ENCODE results near the gene MB21D2.

Gene MB21D2

DNA sequence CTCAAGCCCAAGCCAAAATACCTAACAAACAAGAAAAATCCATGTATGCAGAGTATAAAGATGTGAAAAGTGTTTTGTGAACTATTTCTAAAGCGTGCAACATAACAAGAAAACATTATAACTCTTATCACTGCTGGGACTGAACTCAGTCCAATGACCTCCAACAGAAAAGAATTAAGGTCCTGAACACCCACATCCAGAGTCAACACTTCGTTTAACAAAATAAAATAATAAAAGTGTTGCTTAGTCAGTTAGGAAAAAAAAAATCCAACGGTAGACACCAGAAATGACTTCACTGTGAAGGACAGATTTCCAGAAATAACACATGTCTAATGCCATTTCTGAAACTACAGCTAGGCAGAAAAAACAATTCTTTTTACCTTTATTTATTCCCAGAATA, 28.0 kb downstream of the MB21D2 start:
- DNase-seq: no peak

DNA sequence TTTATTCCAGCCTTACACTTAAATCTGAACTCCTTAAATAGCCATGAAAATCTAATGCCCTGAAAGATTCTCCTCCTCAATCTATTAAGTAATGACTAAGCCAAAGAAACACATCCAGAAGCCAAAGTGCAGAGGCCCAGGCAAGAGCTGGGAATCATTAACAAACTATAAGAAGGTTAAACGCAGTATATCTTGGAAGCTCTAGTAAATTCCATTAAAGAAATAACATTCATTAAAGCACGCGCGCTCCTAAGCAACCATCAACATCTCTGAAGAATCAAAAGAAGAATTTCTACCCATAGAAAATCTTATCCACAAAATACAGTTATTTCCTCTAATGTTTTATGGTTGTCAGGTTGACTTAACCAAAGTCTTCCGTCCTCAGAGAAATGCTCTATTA, 29.5 kb downstream of the MB21D2 start:
- DNase-seq: no peak

GRCh38 chr3:192887701-192888100, 30.0 kb downstream of the MB21D2 start:
- DNase-seq: no peak

DNA sequence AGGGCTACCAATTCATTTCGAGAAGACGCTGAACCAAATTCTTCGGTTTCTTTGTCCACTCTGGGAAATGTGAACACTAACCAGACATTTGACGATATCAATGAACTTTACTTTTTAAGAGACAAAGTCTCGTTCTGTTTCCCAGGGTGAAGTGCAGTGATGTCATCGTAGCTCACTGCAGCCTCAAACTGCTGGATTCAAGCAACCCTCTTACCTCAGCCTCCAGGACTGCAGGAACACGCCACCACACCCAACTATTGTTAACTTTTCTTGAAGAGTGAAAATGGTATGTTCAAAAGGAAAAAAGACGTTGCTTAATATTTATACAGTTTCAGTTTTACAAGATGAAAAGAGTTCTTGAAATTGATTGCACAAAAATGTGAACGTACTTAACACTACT, 30.6 kb downstream of the MB21D2 start:
- no peak for DNase-seq

GRCh38 chr3:192884777-192885773, 32.6 kb downstream of the MB21D2 start:
- DNase-seq: no peak

GRCh38 chr3:192883512-192883911, 34.1 kb downstream of the MB21D2 start:
- no peak for DNase-seq

DNA sequence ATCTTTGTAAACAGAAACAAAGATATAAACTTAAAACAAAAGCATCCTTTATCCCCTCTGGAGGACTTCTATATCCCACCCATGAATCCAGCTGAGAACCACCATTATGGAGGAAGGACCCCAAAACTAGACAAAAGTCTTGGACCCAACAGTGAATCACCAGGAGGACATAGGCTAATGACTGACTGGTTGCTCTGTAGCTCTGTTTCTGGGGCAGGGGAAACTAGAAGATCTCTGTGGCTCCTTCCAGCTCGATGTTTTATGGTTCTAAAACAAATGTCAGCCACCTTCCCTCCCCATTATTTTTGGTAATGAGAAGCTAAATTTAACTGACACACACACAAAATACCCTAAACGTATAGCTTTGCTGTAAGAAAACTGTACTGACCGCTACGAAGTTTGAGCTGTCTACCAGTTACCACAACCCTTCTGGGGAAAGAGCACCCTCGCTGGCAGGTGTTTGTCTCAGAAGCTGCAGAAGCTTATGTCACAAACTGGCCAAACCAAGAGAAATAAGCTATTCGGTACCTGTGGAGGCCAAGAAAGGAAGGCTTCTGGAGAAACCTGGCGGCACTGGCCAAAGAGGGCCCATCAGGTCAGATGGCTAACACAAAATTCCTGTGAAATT, 36.4 kb downstream of the MB21D2 start:
- DNase-seq: no peak

- DNase-seq: no peak
Measured at GRCh38 chr3:192880313-192880712, 37.3 kb downstream of the MB21D2 start.

DNA sequence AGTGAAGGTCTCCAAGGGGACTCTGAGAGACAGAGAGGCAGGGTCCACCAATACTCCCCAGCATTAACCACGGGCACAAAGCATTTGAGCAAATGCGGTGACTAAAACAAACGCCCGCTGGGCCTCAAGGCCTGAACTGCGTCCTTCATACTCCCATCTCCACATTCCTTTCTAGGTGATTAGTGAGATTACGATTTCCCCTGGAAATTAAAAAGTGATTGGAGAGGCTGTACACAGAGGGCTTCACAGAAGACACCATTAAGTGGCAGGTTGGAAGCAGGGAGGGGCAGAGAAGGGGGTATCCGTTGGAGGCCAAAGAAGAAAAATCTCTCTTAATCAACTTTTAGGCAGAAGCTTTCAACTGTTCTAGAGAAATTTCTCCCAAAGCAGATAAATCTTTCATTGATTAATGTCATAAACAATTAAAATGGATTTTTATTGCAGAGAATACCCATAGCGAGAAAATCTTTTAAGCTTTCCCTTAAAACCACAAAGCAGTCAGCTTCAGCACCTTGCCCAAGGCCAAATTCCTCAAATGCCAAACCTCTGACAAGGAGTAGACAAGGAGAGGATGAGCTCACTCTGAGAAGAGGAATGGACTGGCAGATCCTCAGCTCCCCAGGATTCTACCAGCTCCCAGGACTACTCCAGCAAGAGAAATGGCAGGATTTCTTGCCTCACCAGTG, 38.2 kb downstream of the MB21D2 start:
- no peak for DNase-seq

- DNase-seq: no peak
Measured at GRCh38 chr3:192875971-192876565, 41.6 kb downstream of the MB21D2 start.

- no peak for DNase-seq
Measured at GRCh38 chr3:192870822-192871221, 46.8 kb downstream of the MB21D2 start.

- no peak for DNase-seq
Measured at GRCh38 chr3:192869131-192870031, 48.3 kb downstream of the MB21D2 start.

GRCh38 chr3:192867645-192868044, 50.0 kb downstream of the MB21D2 start:
- DNase-seq: no peak

DNA sequence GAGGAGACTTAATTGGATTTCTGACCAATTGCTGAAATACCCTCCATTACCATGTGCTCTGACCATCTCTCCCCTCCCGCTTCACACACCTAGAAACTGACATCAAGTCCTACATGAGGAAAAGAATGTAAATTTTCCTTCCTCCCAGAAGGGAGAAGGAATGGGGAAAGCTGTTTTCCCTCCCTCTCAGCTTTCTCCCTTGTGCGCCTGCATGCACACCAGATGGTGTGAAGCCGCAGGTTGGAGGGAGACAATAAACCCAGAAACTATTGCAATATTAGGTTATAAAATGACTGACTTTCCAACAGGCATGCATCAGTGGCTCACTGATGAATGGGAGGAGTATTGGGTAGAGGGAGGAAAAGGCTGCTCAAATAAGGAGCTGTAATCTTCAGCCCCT, 50.9 kb downstream of the MB21D2 start:
- no peak for DNase-seq

GRCh38 chr3:192864941-192865340, 52.7 kb downstream of the MB21D2 start:
- DNase-seq: no peak

- DNase-seq: no peak
Measured at GRCh38 chr3:192863091-192863420, 54.6 kb downstream of the MB21D2 start.

DNA sequence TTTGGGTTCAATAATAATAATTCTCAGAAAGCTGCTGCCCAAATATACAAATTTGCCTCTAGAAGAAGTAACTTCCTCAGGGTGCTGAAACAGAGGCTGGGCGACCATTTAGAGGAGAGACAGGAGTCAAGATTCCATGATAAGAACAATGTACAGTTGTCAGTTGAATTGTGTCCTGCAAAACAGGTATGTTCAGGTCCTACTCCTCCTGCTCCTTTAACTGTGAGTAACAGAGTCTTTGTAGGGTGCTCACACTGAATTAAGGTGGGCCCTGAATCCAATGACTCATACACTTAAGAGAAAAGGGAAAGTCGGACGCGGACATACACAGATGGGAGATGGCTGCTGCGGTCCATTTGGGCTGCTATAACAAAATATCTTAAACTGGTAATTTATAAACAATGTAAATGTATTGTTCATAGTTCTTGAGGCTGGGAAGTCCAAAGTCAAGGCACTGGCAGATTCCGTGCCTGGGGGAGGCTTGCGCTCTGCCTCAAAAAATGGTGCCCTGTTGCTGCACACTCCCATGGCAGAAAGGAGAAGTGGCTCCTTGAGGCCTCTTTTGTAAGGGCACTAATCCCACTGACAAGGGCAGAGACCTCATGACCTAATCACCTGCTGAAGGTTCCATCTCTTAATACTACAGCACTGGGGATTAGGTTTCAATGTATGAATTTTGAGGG, 55.1 kb downstream of the MB21D2 start:
- no peak for DNase-seq

DNA sequence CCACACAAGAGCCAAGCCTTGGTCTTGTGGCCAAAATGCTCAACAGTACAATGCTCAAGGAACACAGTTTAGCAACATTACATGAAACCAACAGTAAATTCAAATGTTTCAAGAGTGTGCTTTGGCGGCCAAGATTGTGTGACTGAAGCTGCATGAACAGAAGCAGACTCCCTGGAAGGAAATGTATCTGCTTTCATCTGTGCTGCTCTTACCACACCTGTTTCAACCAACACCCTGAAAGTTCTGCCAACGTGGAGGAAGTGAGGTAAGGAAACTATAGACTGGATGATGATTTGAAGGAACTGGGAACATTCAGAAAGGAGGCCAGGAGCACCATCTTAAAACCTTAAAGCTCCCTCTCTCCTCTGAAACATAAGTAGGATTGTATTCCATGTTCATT, 55.7 kb downstream of the MB21D2 start:
- no peak for DNase-seq

GRCh38 chr3:192860454-192860853, 57.2 kb downstream of the MB21D2 start:
- DNase-seq: no peak

DNA sequence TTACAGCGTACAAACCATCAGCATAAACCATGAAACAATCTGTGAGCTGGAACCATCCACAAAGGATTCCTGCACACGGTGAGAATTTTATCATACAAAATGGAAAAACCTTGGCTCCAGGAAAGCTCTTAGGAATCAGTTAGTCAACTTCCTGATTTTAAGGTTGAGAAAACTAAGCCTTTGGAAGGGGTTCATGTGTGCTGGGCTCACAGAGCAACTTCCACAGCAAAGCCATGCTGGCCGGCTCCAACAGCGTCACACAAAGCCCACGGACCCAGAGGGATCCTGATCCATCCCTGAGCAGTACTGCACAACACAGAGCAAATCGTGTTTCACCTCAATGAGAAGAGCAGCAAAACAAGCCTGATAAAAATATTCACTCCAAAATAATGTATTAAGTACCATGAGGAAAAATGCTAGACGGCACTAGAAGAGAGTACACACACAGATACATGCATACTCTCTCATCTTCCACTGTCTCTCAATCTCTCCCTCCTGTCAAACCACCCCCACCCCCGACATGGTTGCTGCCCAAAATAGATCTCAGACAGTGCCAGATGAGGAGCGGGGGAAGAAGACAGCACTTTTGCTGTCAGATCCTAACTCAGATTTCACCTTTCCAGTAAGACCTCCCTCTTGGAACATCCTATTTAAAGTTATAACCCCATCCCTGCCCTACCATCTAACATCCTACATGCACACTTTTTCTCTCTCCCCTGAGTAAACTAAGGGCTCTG, 58.6 kb downstream of the MB21D2 start:
- no peak for DNase-seq

- no peak for DNase-seq
Measured at GRCh38 chr3:192857260-192857661, 60.4 kb downstream of the MB21D2 start.

All from NCI-H510A treated with DMSO at 0.1 percent for 48 hours (cell line).